Activated CD8-positive, alpha-beta memory T cell treated with anti-CD3 and anti-CD28 coated beads for 4 hours (primary cell): Measurements from ENCODE around the gene CADM3.

Experiments
- DNase-seq, 2 donors: peaks; one replicate each; pipeline ENCODE4 v3.0.0-alpha.2; 2020; ENCODE audit warnings: low read depth in 2 of 2

Gene CADM3

DNA sequence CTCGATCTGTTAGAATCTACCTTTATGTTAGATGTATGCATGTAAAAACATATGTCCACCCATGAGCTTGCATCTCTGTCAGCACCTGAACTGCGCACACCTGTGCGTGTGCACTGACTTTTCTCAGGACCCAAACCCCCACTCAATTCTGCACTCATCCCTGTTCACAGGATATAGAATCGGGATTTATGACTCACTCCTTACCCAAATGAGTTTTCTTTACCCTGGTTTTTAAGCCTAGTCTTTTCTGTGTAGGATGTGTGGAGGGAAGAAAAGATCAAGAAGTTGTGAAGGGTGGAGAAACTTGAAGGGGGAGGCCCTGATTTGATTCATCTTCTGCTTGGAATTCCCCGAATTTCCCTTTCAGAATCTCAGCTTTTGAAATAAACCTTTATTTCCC, 35.7 kb downstream of the CADM3 start:
- DNase-seq = no peak

DNA sequence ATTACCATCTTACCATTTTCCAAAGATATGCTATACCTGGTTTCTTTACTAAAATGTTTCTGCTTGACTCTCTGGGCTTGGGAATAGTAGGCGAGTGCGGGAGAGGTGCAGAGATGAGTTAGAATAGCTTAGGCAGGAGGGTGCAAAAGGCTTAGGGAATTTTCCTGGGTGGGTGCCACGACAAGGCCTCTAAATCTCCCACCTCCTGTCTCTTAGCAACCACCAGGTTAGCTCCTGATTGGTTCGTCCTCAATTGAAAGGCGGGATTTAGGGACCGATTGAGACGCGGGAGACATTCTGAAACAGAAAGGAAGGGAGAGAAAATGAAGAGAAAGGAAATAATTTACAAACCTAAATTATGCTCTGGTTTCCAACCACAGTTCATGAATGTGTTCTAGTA, 36.4 kb downstream of the CADM3 start:
- DNase-seq = no peak

DNA sequence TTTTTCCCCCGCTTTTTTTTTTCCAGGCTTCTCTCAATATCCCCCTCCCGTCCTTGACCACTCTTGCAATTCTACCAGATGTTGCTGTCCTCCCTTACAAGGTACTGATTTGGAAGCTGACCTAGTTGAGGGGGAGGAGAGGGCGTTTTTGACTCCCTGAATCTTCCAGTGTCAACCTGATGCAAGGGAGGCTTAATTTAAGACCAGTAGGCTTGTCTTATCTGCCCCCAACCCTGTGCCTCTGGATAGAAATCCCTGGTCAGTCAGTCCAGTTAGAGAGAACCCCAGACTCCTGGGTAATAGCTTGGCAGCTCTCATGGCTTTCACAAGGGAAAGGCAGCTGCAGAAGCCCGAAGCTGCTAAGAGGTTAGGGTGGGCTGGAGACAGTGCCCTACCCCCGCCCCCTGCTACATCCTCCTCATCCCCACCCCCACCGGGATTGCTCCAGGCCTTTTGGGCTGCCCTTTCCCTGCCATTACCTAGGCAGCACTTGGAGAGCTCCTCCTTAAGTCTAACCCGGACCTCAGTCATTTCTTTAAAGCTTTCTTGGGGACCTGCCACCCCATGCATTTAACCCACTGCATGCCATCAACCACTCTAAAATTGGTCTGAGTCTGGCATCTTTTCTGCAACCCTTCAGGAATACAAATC, 36.9 kb downstream of the CADM3 start:
- DNase-seq = no peak

DNA sequence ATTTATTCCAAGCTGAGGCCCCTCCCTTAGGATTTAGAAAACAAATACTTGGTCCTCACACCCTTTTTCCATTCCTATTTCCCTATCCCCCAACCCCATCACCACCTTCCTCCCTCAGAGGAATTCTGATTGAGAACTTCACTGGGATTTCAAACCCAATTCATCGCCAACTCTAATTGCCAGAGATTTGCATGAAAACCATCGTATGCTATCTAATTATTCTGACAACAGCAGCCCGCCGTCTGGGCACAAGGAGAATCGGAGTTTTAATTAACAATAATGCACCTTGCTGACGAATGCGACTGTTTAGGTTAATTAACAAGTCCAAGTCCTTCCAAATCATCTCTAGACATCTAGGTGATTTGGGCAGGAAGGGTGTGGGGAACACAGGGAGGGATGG, 37.6 kb downstream of the CADM3 start:
- no peak for DNase-seq

DNA sequence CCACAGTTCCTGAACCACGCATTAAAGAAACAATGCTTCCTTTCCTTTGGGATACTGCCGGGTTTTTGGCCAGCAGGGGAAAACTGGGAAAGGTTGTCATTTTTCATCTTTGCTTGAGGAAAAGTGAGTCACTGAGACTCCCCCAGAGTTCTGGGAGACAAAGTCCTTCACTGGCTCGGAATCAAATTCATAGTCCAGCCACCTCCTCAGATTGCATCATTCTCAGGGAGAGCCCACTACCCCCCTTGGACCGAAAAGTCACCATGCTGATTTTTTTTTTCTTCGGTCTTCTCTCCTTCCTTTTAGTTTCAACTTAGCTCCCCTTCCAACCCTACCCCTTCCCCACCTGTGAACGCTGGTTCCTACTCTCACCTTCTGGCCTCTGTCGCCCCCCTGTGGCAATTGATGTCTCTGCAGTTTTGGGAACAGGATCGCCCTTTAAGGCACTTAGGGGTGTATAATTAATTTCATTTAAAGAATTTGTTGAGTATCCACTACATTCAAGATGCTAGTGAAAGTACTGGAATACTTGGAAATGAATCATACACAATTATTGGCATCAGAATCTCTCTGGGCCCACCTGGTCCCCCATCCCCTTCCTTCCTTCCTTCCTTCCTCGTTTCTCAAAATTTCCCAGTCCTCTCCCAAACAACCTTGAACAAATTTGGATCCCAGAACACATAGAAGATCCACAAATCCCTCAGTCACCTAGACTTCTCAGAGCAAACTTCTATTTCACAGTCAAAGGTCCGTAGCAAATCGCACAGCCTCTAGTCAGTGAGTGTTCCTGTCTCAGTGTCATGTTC, 40.1 kb downstream of the CADM3 start:
- peak in 1 of 2 donors; percentile 8 for DNase-seq

DNA sequence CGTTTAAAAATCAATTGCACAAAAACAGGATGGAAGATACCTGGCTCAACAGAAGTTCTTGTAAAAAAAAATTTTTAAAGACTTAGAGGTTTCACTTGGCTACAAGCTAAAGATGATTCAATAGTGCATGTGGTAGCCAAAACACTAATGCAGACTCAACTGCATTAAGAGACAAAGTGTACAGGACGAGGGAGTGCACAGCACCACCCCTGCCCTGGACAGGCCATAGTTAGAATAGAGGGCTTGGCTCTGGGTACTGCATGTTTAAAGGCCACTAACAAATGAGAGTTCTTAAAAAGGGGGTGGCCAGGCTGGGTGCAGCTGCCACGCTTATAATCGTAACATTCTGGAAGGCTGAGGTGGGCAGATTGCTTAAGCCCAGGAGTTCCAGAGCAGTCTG, 41.2 kb downstream of the CADM3 start:
- DNase-seq = no peak

DNA sequence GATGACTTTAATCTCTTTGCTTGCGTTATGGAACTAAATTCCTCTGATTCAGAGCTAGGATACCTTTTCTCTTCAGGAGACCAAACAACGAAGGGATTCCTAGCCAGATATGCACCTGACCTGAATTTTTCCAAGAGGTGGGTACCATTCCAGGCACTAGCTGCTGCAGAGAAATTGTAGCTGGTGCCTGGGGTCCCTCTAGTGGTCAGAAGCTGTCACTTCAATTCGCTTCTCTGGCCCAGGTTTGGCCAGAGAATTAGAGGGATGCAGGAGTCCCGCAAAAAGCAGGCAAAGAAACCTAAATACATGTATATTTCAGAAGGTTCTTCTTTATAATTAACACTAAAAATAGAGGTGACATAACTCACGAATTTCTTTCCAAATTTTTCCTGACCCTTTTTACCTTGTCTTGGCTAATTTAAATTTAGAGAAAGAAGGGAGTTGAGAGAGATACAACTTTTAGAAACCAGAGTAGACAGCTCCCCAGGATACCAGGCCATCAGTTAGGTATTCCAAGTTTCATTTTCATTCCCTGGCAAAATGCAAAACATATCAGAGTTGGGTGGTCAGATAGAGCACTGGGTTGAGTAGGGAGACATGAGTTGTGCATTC, 42.8 kb downstream of the CADM3 start:
- no peak for DNase-seq

DNA sequence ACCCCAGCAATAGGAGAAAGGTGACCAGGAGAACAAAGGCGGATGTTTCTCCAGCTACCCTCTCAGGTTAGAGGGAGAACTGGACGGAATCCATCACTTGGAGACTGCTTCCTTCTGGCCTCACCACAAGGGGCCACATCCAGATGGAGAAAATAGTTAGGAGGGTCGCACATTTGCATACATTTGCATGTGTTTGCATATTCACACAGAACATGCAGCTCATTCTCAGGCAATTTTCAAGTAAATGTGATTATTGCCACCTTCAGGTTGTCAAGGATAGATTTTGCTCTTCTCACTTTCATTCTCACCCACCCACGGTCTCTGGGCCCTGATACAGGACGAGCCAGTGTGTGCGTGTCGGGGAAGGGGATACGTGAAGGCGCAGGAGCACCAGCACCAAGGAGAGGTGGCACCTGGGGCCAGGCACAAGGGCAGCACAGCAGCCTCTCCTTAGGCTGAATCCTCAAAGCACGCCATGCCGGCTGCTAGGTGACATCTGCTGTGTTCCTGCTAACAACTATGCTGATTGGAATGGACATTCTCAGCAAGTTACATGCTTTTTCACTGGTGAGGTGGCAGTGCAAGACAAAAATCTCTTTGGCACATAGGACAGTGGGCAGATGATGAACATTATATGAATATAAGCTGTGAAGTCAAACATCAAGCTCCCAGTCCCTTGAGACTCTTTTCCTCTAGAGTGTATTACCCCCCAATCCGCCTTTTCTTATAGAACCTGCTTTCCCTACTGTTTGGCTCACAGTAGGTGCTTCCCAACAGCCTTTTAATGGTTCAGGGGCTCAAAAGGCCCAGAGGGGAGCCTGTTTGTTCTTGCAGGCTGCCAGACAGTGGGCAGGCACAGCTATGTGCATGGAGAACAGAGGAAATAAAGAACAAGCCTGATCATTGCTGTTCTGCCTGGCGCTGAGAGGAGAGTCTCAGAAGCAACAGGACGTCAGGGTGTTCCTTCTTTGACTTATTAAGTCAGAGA, 47.5 kb downstream of the CADM3 start:
- DNase-seq = no peak

DNA sequence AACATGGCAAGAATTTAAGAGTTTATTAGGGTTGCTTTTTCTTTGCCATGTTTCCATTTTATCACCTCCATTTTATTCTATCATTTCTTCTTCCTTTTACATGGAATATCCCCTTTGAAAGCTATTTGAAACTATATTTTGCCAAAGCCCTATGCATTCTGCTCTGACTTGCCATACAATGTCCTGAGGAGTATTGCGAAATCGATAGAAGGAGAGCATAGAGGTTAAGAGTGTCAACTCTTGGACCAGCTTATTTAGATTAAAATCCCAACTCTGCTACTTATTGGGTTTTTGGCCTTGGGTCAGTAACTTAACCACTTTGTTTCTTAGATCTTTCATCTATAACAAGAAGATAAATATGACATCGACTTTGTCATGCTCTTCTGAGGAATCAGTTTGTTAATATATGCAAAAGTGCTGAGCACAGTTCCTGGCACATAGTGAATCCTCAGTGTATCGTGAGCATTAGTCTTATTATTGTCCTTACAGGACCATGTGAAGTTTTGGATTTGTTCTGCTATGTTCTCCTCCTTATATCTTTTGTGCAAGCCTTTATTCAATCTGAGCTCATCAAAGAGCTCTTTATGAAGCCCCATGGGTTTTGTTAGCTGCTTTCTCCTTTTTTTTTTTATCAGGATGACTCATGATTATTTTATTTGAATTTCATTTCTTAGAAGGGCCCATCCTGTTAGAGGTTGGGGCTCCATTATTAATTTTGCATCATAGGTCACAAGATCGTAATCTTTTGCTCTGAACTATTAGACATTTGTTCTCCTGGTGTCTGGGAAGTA, 50.9 kb downstream of the CADM3 start:
- DNase-seq = no peak

DNA sequence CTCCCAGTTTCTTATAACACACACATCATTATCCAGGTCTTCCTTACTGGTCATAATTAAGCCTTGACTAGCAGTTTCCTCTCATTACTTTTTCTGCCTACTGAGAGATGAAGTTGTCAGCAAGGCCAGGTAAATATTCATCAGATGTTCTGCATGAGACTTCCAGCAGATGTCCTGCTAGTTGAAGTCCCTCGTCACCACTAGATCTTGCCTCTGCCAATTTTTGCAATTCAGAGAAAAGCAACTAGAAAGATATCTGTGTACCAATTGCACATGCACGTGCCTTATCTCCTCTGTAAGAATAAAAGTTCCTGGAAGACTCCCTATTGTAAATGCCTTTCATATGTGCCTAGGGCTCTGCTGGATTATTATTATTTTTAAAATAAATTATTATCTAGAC, 51.6 kb downstream of the CADM3 start:
- no peak for DNase-seq

DNA sequence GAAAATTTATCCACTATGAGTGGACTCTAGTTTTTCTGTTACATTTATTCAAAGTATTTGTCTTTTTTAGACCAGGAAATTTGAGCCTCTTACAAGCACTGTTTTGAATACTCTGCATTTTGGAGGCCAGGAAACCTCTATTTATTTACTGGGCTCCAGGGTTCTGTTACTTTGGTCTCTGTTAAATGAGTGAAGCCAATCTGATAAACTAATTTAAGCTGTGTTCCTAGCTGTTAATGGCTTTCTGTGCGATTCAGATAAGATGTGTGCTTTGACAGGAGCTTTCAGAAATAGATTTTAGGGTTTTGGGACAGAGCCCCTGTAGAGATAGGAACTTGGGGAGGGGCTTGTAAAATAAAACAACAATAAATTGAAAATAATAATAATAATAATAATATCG, 57.1 kb downstream of the CADM3 start:
- DNase-seq = no peak

DNA sequence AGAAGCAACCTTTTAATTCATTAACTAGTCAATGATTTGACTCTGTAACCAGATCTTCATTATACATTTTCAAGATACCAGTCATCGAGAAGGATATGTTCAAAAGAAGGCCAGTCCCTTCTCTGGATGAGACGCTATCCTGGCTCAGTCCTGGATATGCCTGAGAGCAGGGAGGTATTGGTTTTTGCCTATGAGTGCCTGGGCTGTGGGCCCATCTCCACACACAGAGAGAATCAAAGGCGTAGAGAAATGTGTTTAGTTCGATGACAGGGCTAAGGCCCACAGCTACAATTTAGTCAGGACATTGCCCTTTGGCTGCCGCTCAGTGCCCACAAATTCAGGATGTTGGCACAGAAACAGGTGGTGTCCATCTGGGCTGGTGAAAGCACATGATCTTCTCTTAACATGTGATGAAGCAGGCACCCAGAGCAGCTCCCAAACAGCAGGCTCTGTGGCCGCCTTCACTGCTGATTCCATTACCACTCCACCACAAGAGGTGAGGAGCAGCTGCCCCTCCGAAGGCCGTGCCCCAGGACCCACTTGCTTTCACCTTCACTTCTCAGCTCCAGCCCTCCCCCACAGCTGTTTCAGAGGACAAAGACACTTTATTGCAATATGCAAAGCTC, 58.0 kb downstream of the CADM3 start:
- no peak for DNase-seq

DNA sequence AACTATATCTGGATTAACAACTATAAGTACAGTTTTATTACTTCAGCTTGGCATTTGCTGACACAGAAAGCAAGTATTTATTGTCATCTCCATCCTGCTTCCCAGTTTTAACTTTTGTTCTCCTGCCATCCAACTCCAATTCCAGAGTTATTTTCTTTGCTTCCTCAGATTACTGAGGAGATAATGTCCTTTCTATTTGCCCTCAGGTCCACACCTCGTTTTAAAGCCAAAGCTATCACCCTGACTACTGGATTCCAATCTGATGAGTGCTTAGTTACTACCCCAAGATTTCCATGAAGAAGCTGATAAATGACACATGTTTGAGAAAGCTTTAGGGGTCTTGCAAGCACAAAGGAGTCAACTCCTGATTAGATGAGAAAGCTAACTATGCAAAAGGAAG, 58.5 kb downstream of the CADM3 start:
- DNase-seq = no peak

DNA sequence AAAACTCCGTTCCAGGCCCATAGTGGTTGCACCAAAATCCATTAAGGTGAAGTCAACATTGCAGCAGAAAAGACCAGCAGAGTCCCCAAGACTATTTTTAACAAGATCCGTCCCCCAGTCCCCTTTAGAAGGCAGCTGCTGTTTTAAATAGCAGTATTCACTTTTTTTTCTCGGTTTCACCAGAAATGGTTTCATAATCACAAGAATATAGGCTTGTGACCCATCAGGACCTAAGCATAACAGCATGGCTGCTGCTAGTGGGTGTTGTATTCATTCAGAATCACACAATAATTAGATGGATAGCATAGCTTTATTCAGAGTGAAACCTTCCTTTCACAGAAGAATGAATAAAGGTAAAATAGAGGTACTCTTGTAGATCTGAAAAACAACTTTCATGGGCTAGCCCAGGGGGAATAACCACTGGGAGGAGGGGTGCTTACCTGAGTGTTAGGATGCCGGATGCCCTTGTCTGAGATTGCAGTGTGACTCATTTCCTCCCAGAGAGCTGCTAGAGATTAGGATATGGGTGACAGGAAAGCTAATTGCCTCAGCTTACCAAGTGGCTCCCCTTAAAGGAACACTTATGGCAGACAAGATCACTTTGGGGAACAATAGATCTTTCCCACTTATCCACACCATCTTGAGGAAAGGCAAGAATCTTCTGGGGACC, 68.3 kb downstream of the CADM3 start:
- no peak for DNase-seq

DNA sequence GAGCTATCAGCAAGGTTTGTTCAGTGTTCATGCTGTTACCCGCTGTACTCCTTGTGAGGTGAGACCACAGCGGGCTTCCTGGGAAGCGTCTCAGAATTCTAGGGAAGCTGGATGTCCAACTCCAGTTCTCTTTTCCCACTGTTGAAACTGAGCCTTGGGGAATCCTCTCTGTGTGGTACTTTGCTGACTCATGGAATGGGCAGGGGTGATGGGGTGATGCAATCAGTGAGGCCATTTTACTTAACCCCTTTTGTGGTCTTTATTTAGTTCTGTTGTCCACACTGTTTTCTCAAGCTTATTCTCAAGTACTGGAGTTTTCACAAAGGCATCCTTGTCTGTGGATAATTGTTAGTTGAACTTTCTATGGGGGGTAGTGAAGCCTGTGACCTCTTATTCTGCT, 75.9 kb downstream of the CADM3 start:
- no peak for DNase-seq

DNA sequence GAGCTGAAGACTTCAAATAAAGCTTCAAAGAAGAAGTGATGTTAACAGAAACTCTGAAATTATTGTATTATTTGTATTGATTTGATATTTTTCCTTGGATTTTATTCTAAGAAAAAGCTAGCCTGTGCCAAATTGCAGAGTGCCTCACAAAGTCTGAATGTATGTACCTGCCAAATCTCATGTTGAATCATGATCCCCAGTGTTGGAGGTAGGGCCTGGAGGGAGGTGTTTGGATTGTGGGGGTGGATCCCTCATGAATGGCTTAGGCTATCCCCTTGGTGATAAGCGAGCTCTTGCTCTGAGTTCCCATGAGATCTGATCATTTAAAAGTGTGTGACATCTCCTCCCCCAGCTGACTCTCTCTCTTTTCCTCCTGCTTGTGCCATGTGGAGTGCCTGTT, 76.9 kb downstream of the CADM3 start:
- DNase-seq = no peak

DNA sequence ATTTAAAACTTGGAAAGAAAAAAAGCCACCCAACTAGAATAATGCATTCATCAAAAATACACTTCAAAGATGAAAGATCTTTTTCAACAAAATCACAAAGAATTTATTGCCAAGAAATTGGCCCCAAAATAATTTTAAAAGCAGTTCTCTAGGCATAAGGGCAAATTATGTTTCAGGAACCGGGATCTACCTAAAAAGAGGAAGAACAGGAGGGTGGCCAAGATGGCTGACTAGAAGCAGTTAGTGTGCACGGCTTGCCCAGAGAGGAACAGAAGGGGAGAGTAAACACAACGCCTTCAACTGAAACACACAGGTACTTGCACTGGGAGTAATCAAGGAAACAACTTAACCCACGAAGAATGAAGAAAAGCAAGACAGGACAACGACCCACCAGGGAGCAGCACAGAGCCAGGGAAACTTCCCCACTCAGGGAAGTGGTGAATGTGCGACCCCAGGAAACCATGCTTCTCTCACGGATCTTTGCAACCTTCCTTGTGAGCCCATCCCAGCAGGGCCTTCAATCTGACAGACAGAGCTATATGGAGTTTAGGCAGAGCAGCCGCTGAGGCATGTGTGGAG, 79.3 kb downstream of the CADM3 start:
- no peak for DNase-seq
